HL-60 (cell line): Measurements from ENCODE around the gene ANKDD1B.

ENCODE experiments used
- CTCF ChIP-seq: IDR thresholded peaks from one replicate; pipeline ENCODE4 v1.5.1; 2011; ENCODE audit warnings: low read length, control low read depth, inconsistent platforms; ENCODE audit not compliant: insufficient read depth
- POLR2AphosphoS5 ChIP-seq: IDR thresholded peaks from 2 replicates; pipeline ENCODE4 v1.6.1; 2012; ENCODE audit warnings: low read depth
- REST ChIP-seq: IDR thresholded peaks from 2 replicates; pipeline ENCODE4 v1.6.1; 2012; ENCODE audit warnings: low read depth; ENCODE audit not compliant: insufficient replicate concordance

GRCh38 chr5:75660678-75661465, 49.6 kb downstream of the ANKDD1B start:
- TF ChIP-seq CTCF (no peak), POLR2AphosphoS5 (no peak), REST (no peak)
